Measurements from ENCODE around the gene DRC3. TPM values are rescaled to one million over a fixed set of nuclear protein-coding genes. Genes with fewer than 3 reads are reported as not detected.

DRC3 gene
- total RNA-seq, 1 experiment from 2014 or later = 1.0 TPM

DNA sequence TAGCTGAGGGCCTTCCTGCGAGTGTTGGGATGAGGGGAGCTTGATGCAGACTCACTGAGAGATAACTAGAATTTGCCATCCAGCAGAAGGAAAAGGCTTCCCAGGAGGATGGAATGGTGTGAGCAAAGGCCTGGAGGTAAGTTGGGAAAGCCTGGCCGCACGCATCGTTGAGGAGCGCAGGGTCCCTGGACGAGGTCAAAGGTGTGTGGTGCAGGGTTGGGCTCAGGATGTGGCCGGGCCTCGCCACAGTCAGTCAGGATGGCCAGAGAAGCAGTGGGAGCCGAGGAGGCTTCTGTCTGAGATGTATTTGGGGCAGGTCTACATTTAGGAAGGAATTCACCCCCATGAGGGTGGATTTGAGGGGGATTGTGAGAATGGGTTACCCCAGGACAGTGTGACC, 16.4 kb downstream of the DRC3 start:
- H3K36me3 ChIP-seq (ENCODE audit: insufficient read depth, low read length, poor library complexity, severe bottlenecking) = no peaks in the 10 kb centered on the region
- TF ChIP-seq CTCF (conservative IDR thresholded peaks at IDR 0.05; ENCODE audit: low read depth, low read length) (no peak), EZH2 (IDR thresholded peaks at IDR 0.05; ENCODE audit: borderline replicate concordance, low read depth, low read length, poor library complexity, severe bottlenecking) (no peak)
- H3K9me3 ChIP-seq (ENCODE audit: low read depth, low read length, poor library complexity, severe bottlenecking) = no peaks in the 10 kb centered on the region
- POLR2A ChIA-PET (ENCODE audit: low non-redundant PET) = no interaction called here
- intact Hi-C loops (cut with micrococcal nuclease; ENCODE audit: unreplicated experiment) = no loop called here
- no peaks in the 10 kb centered on the region for H3K4me1 ChIP-seq (ENCODE audit: insufficient read depth, low read length, poor library complexity, severe bottlenecking)
- BruUV-seq (replicated peaks) = no TSS peak
- no peak overlapping the region for H3K27ac ChIP-seq (ENCODE audit: low read depth, low read length, poor library complexity, severe bottlenecking)
- no peak for DNase-seq (ENCODE audit: low spot score)
- CTCF ChIA-PET = no interaction called here
- no peak overlapping the region for H3K4me3 ChIP-seq (ENCODE audit: low read depth, low read length, poor library complexity, severe bottlenecking)
- no peaks in the 10 kb centered on the region for H3K27me3 ChIP-seq (replicated peaks; ENCODE audit: insufficient read depth, low read depth, low read length, poor library complexity)

- no peaks in the 10 kb centered on the region for H3K36me3 ChIP-seq (ENCODE audit: insufficient read depth, low read length, poor library complexity, severe bottlenecking)
- CTCF ChIA-PET = no interaction called here
- DNase-seq (ENCODE audit: low spot score) = no peak
- no peak overlapping the region for H3K27ac ChIP-seq (ENCODE audit: low read depth, low read length, poor library complexity, severe bottlenecking)
- no peaks in the 10 kb centered on the region for H3K4me1 ChIP-seq (ENCODE audit: insufficient read depth, low read length, poor library complexity, severe bottlenecking)
- TF ChIP-seq EZH2 (IDR thresholded peaks at IDR 0.05; ENCODE audit: borderline replicate concordance, low read depth, low read length, poor library complexity, severe bottlenecking) (no peak), CTCF (conservative IDR thresholded peaks at IDR 0.05; ENCODE audit: low read depth, low read length) (no peak)
- H3K27me3 ChIP-seq (replicated peaks; ENCODE audit: insufficient read depth, low read depth, low read length, poor library complexity) = no peaks in the 10 kb centered on the region
- BruUV-seq (replicated peaks) = no TSS peak
- intact Hi-C loops (cut with micrococcal nuclease; ENCODE audit: unreplicated experiment) = no loop called here
- H3K4me3 ChIP-seq (ENCODE audit: low read depth, low read length, poor library complexity, severe bottlenecking) = no peak overlapping the region
- POLR2A ChIA-PET (ENCODE audit: low non-redundant PET) = interaction anchor here (0.5 kb wide), 1 partner anchor 21 kb away, joined by 11 read pairs; no protein-coding TSS in a partner anchor
- H3K9me3 ChIP-seq (ENCODE audit: low read depth, low read length, poor library complexity, severe bottlenecking) = no peaks in the 10 kb centered on the region
These were observed 17.0 kb downstream of the DRC3 start for GRCh38 chr17:17989618-17990017.

- H3K27me3 ChIP-seq (replicated peaks; ENCODE audit: insufficient read depth, low read depth, low read length, poor library complexity) = no peaks in the 10 kb centered on the region
- H3K9me3 ChIP-seq (ENCODE audit: low read depth, low read length, poor library complexity, severe bottlenecking) = no peaks in the 10 kb centered on the region
- DNase-seq (ENCODE audit: low spot score) = no peak
- no peaks in the 10 kb centered on the region for H3K36me3 ChIP-seq (ENCODE audit: insufficient read depth, low read length, poor library complexity, severe bottlenecking)
- POLR2A ChIA-PET (ENCODE audit: low non-redundant PET) = no interaction called here
- TF ChIP-seq EZH2 (IDR thresholded peaks at IDR 0.05; ENCODE audit: borderline replicate concordance, low read depth, low read length, poor library complexity, severe bottlenecking) (no peak), CTCF (conservative IDR thresholded peaks at IDR 0.05; ENCODE audit: low read depth, low read length) (no peak)
- BruUV-seq (replicated peaks) = no TSS peak
- CTCF ChIA-PET = no interaction called here
- H3K4me3 ChIP-seq (ENCODE audit: low read depth, low read length, poor library complexity, severe bottlenecking) = no peak overlapping the region
- no peaks in the 10 kb centered on the region for H3K4me1 ChIP-seq (ENCODE audit: insufficient read depth, low read length, poor library complexity, severe bottlenecking)
- intact Hi-C loops (cut with micrococcal nuclease; ENCODE audit: unreplicated experiment) = no loop called here
- no peak overlapping the region for H3K27ac ChIP-seq (ENCODE audit: low read depth, low read length, poor library complexity, severe bottlenecking)
These were observed 17.6 kb downstream of the DRC3 start for GRCh38 chr17:17990282-17990681.
